ENCODE results near the gene SIGLEC1.

SIGLEC1 gene

DNA sequence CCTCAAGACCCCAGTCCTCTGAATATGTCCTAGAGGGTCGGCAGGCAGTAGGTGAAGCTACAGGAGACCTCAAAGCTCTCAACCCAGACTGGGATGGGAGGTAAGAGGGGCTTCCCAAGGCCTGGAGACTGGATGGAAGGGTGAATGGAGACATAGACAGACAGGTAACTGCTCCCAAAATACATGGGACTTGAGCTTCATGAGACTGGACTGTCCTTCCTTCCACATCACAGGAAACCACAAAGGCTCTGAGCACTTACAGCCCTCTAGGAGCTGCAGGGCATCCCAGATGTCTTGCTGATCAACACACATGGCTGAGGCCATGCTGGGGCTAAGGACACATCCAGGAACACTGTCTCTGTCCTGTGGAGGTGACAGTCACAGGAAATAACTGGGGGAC, 31.6 kb upstream of the SIGLEC1 start:
- no peak for DNase-seq

DNA sequence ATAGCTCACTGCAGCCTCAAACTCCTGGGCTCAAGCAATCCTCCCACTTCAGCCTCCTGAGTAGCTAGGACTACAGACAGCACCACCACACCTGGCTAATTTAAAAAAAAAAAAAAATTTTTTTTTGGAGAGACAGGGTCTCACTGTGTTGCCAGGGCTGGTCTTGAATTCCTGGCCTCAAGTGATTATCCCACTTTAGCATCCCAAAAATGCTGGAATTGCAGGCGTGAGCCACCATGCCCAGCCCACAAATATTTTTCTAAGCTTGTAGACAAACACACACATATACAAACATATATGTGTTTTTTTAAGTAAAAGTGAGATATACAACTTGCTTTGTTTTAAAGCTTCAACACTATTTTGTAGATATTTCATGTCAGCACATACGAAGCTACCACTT, 30.9 kb upstream of the SIGLEC1 start:
- no peak for DNase-seq

GRCh38 chr20:3741836-3742458, 29.5 kb upstream of the SIGLEC1 start:
- no peak for DNase-seq

- DNase-seq: no peak
Measured at GRCh38 chr20:3740615-3741301, 28.4 kb upstream of the SIGLEC1 start.

DNA sequence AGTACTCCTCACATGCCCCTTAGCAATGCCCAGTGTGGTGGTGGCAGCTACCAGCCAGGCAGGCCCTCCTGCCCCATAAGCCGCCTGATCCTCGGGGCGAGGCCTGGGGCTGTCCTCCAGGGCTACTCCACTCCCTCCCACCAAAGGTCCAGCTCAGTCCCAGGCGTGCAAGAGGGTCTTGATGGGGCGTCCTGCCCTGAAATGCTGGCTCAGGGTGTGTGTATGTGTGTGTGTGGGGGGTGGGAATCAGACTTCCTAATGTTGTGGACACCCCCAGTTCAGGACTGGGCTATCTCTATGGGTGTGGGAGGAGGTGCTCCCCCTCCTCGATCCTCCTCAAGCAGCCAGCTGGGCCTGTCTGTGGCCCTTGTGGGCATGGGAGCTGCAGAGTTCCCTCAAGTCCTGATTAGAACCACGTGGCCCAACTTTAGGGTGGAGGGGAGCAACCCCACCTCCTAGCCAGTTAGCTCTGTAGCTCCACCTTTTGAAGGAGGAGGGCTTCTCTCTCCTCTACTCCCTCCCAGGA, 27.6 kb upstream of the SIGLEC1 start:
- no peak for DNase-seq

DNA sequence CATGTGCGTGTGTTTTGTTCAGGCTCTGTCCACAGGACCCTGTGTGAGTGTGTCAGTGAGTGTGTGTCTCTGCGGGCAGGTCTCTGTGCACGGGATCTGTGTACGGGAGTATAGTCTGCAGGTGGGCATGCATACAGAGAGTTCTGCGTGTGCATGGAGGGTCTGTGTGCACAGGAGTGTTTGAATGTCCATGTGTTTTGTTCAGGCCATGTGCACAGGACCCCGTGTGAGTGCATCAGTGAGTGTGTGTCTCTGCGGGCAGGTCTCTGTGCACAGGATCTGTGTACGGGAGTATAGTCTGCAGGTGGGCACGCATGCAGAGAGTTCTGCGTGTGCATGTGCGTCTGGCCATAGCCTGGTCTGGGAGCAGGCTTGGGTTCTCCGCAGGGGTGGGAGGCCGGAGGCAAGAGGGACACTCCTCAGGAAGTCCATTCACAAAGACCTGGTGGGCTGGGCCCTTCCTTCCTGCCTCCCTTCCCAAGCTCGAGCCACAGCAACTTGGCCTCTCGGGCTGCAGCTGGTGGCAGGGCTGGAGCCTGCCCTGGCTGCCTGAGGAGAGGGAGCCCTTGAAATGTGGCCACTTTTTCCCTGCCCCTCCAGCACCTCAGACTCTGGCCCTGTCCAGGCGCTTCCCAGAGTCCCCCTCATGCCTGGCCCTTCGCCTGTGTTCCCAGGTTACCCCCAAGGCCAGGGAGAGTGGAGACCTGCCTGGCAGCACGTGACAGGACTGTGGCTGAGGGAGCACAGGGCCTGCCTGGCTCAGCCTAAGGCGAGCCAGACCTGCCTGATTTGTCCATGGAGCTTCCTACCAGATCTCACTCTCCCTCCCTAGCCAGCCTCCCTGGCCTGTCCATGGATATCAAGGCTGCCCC, 26.9 kb upstream of the SIGLEC1 start:
- no peak for DNase-seq

GRCh38 chr20:3738111-3739053, 26.0 kb upstream of the SIGLEC1 start:
- DNase-seq: no peak

- DNase-seq: no peak
Measured at GRCh38 chr20:3735768-3736167, 23.4 kb upstream of the SIGLEC1 start.

- DNase-seq: no peak
Measured at GRCh38 chr20:3734111-3734843, 21.9 kb upstream of the SIGLEC1 start.

GRCh38 chr20:3733119-3733995, 21.0 kb upstream of the SIGLEC1 start:
- no peak for DNase-seq

DNA sequence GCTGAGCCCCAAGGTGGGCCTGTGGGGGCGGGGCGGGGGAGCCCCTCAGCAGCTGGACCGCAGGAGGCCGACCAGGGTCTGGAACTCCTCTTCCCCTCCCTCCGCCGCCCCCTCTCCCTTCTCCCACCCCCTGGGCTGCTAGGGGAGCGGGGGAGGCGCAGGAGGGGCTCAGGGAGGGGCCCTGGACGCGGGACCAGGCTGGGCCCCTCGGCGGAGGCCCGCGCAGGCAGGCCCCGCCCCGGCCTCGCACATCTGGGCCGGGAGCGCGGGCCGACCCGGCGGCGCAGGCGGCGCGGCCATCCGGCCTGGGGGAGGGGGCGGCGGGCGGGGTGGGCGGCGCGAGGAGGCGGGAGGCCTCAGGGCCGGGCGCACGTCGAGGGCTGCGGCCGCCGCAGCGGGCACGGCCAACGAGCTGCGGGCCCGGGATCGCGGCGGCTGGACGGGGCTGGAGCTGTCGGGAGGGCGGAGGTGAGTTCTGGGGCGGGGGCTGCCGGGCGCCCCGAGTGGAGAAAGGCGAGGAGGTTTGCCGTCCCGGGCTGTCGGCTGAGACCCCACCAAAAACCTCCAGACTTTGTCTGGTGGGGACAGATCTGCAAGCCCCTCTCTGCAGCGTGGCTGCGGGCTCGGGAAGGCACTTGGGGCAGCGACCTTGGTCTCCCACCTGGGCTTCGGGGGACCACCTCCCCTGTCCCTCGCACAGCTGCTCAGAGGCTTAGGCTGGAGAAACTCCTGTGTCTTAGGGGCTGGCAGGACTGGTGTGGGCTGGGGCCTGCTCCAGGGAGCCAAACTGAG, 20.1 kb upstream of the SIGLEC1 start, which contains the start of gene HSPA12B:
HSPA12B (plus strand) TSS at position 359 of the 792 bp plus-strand sequence. CDS start 5,990 bp downstream, outside the sequence.
- DNase-seq: no peak

DNA sequence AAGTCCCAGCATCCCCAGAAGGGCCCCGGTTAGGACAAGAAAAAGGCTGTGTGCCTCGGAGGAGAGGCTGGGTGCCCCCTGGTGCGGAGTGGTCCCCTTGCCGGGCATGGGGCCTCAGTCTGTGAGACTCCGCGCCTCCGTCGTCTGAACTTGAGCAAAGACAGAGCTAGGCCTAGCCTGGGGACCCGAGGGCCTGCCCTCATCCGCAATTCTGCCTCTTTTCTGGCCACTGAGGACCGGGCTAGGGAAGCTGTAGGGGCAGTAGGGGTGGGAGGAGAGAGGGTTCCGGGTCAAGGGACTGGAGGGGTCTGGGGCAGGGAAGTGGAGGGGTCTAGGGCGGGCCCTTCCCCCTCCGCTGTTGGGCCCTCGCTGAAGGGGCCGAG, 19.5 kb upstream of the SIGLEC1 start:
- no peak for DNase-seq

GRCh38 chr20:3730803-3731672, 18.6 kb upstream of the SIGLEC1 start:
- no peak for DNase-seq

DNA sequence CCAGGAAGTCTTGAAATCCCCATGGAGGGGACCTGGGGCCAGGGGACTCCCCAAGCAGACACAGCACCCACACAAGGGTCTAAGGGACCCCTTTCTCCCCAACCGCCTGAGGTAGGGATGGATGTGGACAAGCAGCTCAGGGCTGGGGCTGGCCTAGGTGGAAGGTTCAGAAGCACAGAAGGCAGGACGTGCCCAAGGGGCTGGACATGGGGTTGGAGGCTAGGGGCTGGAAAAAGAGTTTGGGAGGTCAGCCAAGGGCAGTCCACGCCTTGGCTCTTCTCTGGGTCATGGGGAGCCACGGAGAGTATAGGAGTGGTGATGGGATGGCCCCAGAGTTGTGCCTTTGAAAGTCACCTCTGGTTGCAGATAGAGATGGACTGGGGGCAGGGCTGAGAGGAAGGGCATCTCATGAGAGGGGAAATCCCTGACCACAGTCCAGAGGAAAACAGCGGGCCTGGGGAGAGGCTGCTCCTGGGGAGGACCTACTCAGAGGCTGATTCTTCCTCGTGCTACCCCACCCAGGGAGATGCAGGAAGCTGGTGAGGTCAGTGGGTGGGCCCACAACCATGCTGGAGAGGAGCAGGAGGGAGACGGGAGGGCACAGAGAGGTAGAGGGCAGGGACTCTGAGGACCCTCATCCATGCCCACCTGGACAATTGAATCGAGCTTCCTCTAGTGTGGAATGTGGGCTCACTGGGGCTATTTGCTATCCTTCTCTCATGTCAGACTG, 17.6 kb upstream of the SIGLEC1 start:
- DNase-seq: no peak

GRCh38 chr20:3729378-3729777, 17.0 kb upstream of the SIGLEC1 start:
- DNase-seq: no peak

DNA sequence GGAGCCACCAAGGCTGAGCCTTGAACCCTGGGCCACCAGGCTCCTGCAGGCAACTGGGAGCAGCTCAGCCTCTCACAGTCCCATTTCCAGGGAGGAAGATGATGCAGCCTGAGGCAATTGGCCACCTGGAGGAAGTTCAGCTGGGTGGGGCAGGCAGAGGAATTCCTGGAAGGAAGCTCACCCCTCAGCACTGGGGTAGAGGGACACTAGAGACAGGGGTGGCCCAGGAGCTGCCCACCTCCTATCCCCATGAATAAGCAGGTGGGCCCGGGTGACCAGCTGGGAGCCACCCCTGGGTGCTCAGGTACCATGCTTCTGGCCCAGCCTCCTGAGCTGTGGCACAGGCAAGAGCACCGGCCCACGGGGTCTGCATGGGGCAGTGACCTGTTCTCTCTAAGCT, 16.5 kb upstream of the SIGLEC1 start:
- DNase-seq: no peak

DNA sequence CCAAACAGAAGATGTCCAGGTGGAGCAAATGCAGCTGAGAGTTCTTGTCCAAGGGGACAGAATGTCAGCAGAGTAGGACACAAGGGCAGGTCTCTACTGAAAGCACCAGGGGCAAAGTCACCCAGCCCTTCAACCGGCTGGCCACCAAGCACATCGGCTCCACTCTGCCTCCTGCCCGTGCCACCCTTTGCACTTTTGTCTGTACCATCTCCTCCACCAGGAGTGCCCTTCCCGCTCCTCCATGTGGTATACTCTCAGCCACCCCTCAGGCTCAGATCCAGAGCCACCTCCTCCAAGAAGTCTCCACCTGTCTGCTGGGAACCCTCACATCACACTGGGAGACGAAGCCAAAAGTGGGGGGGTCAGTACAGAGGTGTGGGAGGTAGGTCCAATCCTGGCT, 16.0 kb upstream of the SIGLEC1 start:
- DNase-seq: no peak

Measured in activated effector memory CD4-positive, alpha-beta T cell treated with Interleukin-2 at 50 U/mL for 16 hours (primary cell).